Activated gamma-delta T cell (primary cell): ENCODE results near the gene PERM1.

Source experiments
- DNase-seq: peaks from one replicate; lab custom pipeline; 2025; lab: John Stamatoyannopoulos, UW

The PERM1 gene

GRCh38 chr1:932776-933602, 48.9 kb downstream of the PERM1 start:
- DNase-seq: no peak

GRCh38 chr1:932173-932510, 49.8 kb downstream of the PERM1 start:
- DNase-seq: no peak

- no peak for DNase-seq
Observed at GRCh38 chr1:931380-932172, 50.3 kb downstream of the PERM1 start.

- DNase-seq: no peak
Observed at GRCh38 chr1:930633-931138, 51.2 kb downstream of the PERM1 start.

GRCh38 chr1:929712-930632, 51.9 kb downstream of the PERM1 start:
- DNase-seq: no peak

- no peak for DNase-seq
Observed at GRCh38 chr1:928825-929661, 52.9 kb downstream of the PERM1 start.

GRCh38 chr1:927748-928147, 54.1 kb downstream of the PERM1 start:
- no peak for DNase-seq

- DNase-seq: no peak
Observed at GRCh38 chr1:927234-927633, 54.7 kb downstream of the PERM1 start.

- DNase-seq: no peak
Observed at GRCh38 chr1:925561-926421, 56.1 kb downstream of the PERM1 start.
